ENCODE data around the gene ANKRD24. TPM values are rescaled to one million over a fixed set of nuclear protein-coding genes. Genes with fewer than 3 reads are reported as not detected.
A peak's percentile ranks its signal among the peaks of the same experiment; 100 is the strongest.
"Not testable (repeated sequence)": the region's sequence is repeated elsewhere in the genome, so short reads cannot be mapped to it uniquely, and the experiment has no call there.

ANKRD24 gene
- total and polyA plus RNA-seq, 2 experiments from 2014 or later = 3.7 to 18.0 TPM

- not testable (repeated sequence) for H3K36me3 ChIP-seq (ENCODE audit: insufficient read depth); H3K4me2 ChIP-seq; H4K20me1 ChIP-seq (replicated peaks; ENCODE audit: insufficient read depth); H3K27ac Mint-ChIP-seq; H3K4me1 Mint-ChIP-seq; H3K79me2 ChIP-seq (replicated peaks; ENCODE audit: insufficient read depth); H3K4me3 Mint-ChIP-seq; H3K9me3 Mint-ChIP-seq; H3K36me3 Mint-ChIP-seq (ENCODE audit: low read depth); H3K4me1 ChIP-seq (ENCODE audit: insufficient read depth); H3F3A ChIP-seq (replicated peaks; ENCODE audit: low read depth); H2AFZ ChIP-seq; H3K27ac ChIP-seq (ENCODE audit: low read depth); H3K27me3 Mint-ChIP-seq (ENCODE audit: insufficient read depth, low read depth, poor library complexity); H3K4me3 ChIP-seq; H3K9me2 ChIP-seq (ENCODE audit: insufficient read depth); H3K27me3 ChIP-seq (ENCODE audit: insufficient read depth); ATAC-seq; DNase-seq (ENCODE audit: low spot score)
Measured at GRCh38 chr19:4230237-4230636, 47.7 kb downstream of the ANKRD24 start.

- H4K20me1 ChIP-seq (replicated peaks; ENCODE audit: insufficient read depth); H3K36me3 Mint-ChIP-seq (ENCODE audit: low read depth); H3K9me2 ChIP-seq (ENCODE audit: insufficient read depth); H3K27me3 Mint-ChIP-seq (ENCODE audit: insufficient read depth, low read depth, poor library complexity); H3K27ac Mint-ChIP-seq; H3K79me2 ChIP-seq (replicated peaks; ENCODE audit: insufficient read depth); H3K36me3 ChIP-seq (ENCODE audit: insufficient read depth); H3K4me1 Mint-ChIP-seq; H3K4me3 ChIP-seq; H2AFZ ChIP-seq; H3K4me3 Mint-ChIP-seq; H3K27ac ChIP-seq (ENCODE audit: low read depth); DNase-seq (ENCODE audit: low spot score); H3K27me3 ChIP-seq (ENCODE audit: insufficient read depth); H3F3A ChIP-seq (replicated peaks; ENCODE audit: low read depth); H3K4me2 ChIP-seq; H3K4me1 ChIP-seq (ENCODE audit: insufficient read depth); ATAC-seq; H3K9me3 Mint-ChIP-seq: not testable (repeated sequence)
Measured at GRCh38 chr19:4231521-4231920, 49.0 kb downstream of the ANKRD24 start.

GRCh38 chr19:4232139-4232538, 49.6 kb downstream of the ANKRD24 start:
- not testable (repeated sequence) for H3K4me1 ChIP-seq (ENCODE audit: insufficient read depth); H3K27ac Mint-ChIP-seq; H3K4me1 Mint-ChIP-seq; H3K27ac ChIP-seq (ENCODE audit: low read depth); ATAC-seq; H3F3A ChIP-seq (replicated peaks; ENCODE audit: low read depth); H3K4me2 ChIP-seq; H3K9me3 Mint-ChIP-seq; H3K36me3 ChIP-seq (ENCODE audit: insufficient read depth); H3K4me3 Mint-ChIP-seq; H3K27me3 ChIP-seq (ENCODE audit: insufficient read depth); H2AFZ ChIP-seq; H3K79me2 ChIP-seq (replicated peaks; ENCODE audit: insufficient read depth); H3K27me3 Mint-ChIP-seq (ENCODE audit: insufficient read depth, low read depth, poor library complexity); H3K36me3 Mint-ChIP-seq (ENCODE audit: low read depth); H3K9me2 ChIP-seq (ENCODE audit: insufficient read depth); H4K20me1 ChIP-seq (replicated peaks; ENCODE audit: insufficient read depth); DNase-seq (ENCODE audit: low spot score); H3K4me3 ChIP-seq

GRCh38 chr19:4232614-4233281, 50.3 kb downstream of the ANKRD24 start:
- no peaks in the 10 kb centered on the region for H3K4me1 Mint-ChIP-seq
- H3K4me3 Mint-ChIP-seq = no peak overlapping the region
- Histone ChIP-seq H2AFZ (no peak overlapping the region), H3K4me3 (no peak overlapping the region), H4K20me1 (replicated peaks; ENCODE audit: insufficient read depth) (no peaks in the 10 kb centered on the region), H3K9me2 (ENCODE audit: insufficient read depth) (no peaks in the 10 kb centered on the region), H3F3A (replicated peaks; ENCODE audit: low read depth) (0 out of 2 replicates have a peak, but pooled peaks cover 3% of the 10 kb centered on the region), H3K36me3 (ENCODE audit: insufficient read depth) (no peaks in the 10 kb centered on the region), H3K79me2 (replicated peaks; ENCODE audit: insufficient read depth) (no peaks in the 10 kb centered on the region), H3K4me1 (ENCODE audit: insufficient read depth) (no peaks in the 10 kb centered on the region; the same call in 1 of the 2 replicates), H3K27ac (ENCODE audit: low read depth) (no peak overlapping the region), H3K4me2 (no peak overlapping the region), H3K27me3 (ENCODE audit: insufficient read depth) (no peaks in the 10 kb centered on the region)
- no peaks in the 10 kb centered on the region for H3K9me3 Mint-ChIP-seq
- ATAC-seq (peak; percentile 27), DNase-seq (ENCODE audit: low spot score) (no peak)
- no peak overlapping the region for H3K27ac Mint-ChIP-seq
- no peaks in the 10 kb centered on the region for H3K36me3 Mint-ChIP-seq (ENCODE audit: low read depth)
- H3K27me3 Mint-ChIP-seq (ENCODE audit: insufficient read depth, low read depth, poor library complexity) = peaks cover 6% of the 10 kb centered on the region
- no peak for TF ChIP-seq CTCF (conservative IDR thresholded peaks at IDR 0.05; ENCODE audit: low read depth in 2 of 2)
- TF ChIP-seq ZNF331 (CRISPR knock-in tag; IDR thresholded peaks at IDR 0.05; ENCODE audit: low read depth) = no peak
- no peak for TF ChIP-seq STAT1 (IDR thresholded peaks at IDR 0.05; ENCODE audit: unreplicated experiment)
- no peak for TF ChIP-seq REST (IDR thresholded peaks at IDR 0.05; ENCODE audit: unreplicated experiment)
- no peak for TF ChIP-seq EZH2 (IDR thresholded peaks at IDR 0.05; ENCODE audit: low read depth, unreplicated experiment)
- TF ChIP-seq EZH2phosphoT487 (IDR thresholded peaks at IDR 0.05; ENCODE audit: unreplicated experiment) = no peak
- TF ChIP-seq ZNF114 (CRISPR knock-in tag; IDR thresholded peaks at IDR 0.05) = no peak
